ENCODE results near the gene RABEP2.
"Not testable (repeated sequence)": the region's sequence is repeated elsewhere in the genome, so short reads cannot be mapped to it uniquely, and the experiment has no call there.

Gene RABEP2

DNA sequence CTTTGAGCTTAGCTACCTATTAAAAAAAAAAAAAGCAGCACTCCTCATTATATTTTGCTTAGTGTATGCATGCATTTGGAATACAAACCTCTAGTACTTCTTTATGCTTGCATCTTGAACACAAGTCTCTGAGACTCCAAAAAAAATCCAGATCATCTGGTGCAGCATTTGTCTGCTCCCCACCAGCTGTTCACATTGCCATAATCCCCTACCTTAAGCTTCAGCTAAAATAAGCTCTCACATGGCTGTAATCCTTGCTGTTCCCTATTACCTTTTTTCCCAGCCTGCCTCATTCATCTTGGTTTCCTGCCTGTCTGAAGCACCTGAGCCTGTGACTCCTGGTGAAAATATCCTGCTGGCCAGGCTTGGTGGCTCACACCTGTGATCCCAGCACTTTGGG, 18.2 kb upstream of the RABEP2 start:
- Histone ChIP-seq H3K18ac (ENCODE audit: low read length) (no peak overlapping the region), H4K8ac (ENCODE audit: low read depth, low read length) (no peak overlapping the region), H2BK5ac (ENCODE audit: low read length) (no peak overlapping the region), H3K27me3 (ENCODE audit: control insufficient read depth in 3 of 3, insufficient read depth in 3 of 3, low read depth in 1 of 3, low read length in 3 of 3) (no peaks in the 10 kb centered on the region), H3K9me3 (replicated peaks in 1 of 2; ENCODE audit: control insufficient read depth in 2 of 2, insufficient read depth in 1 of 2, low read depth in 1 of 2, low read length in 2 of 2) (no peaks in the 10 kb centered on the region), H3K9ac (ENCODE audit: low read depth, low read length, poor library complexity) (no peak overlapping the region), H2BK120ac (ENCODE audit: low read depth, low read length) (no peak overlapping the region), H3K4ac (ENCODE audit: low read length) (no peak overlapping the region), H3K4me1 (ENCODE audit: control insufficient read depth in 2 of 2, insufficient read depth in 1 of 2, low read depth in 1 of 2, low read length in 2 of 2) (peaks cover 5% of the 10 kb centered on the region in 2 donors), H3K23ac (ENCODE audit: low read depth, low read length, poor library complexity) (no peak overlapping the region), H2AK5ac (ENCODE audit: low read depth, low read length) (no peak overlapping the region), H3K79me1 (ENCODE audit: low read depth, low read length) (no peaks in the 10 kb centered on the region), H3K14ac (ENCODE audit: low read length) (no peak overlapping the region), H4K91ac (ENCODE audit: low read depth, low read length, poor library complexity) (no peak overlapping the region), H3K27ac (replicated peaks; ENCODE audit: low read length) (no peak overlapping the region), H3K36me3 (replicated peaks in 1 of 2; ENCODE audit: control insufficient read depth in 2 of 2, insufficient read depth in 2 of 2, low read length in 2 of 2) (no peaks in the 10 kb centered on the region), H3K4me3 (ENCODE audit: low read length in 2 of 2) (no peak overlapping the region), H2AFZ (ENCODE audit: low read length) (no peak overlapping the region), H2BK15ac (ENCODE audit: low read length) (no peak overlapping the region), H3K4me2 (ENCODE audit: insufficient read depth, low read length, poor library complexity, severe bottlenecking) (no peak overlapping the region), H2BK12ac (ENCODE audit: low read length) (no peak overlapping the region)
- DNase-seq (ENCODE audit: low spot score) = no peak

DNA sequence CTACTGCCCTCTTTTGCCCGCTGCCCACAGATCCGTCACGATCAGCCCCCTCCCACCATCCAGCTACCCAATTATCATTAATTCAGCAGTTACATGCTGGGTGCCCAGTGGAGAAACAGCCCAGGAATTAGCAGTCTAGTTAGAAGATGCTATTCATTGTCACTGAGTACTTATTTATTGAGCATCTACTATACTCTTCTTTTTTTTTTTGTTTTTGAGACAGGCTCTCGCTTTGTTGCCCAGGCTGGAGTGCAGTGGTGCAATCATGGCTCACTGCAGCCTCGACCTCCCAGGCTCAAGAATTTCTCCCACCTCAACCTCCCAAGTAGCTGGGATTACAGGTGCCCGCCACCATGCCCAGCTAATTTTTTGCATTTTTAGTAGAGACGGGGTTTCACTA, 14.8 kb upstream of the RABEP2 start:
- H3K18ac ChIP-seq (ENCODE audit: low read length); H3K23ac ChIP-seq (ENCODE audit: low read depth, low read length, poor library complexity); H2BK5ac ChIP-seq (ENCODE audit: low read length); H2BK12ac ChIP-seq (ENCODE audit: low read length); H3K9me3 ChIP-seq (replicated peaks in 1 of 2; ENCODE audit: control insufficient read depth in 2 of 2, insufficient read depth in 1 of 2, low read depth in 1 of 2, low read length in 2 of 2); H2AFZ ChIP-seq (ENCODE audit: low read length); H3K9ac ChIP-seq (ENCODE audit: low read depth, low read length, poor library complexity); H3K79me1 ChIP-seq (ENCODE audit: low read depth, low read length); H3K27me3 ChIP-seq (ENCODE audit: control insufficient read depth in 3 of 3, insufficient read depth in 3 of 3, low read depth in 1 of 3, low read length in 3 of 3); H3K14ac ChIP-seq (ENCODE audit: low read length); H3K36me3 ChIP-seq (replicated peaks in 1 of 2; ENCODE audit: control insufficient read depth in 2 of 2, insufficient read depth in 2 of 2, low read length in 2 of 2); H3K4me1 ChIP-seq (ENCODE audit: control insufficient read depth in 2 of 2, insufficient read depth in 1 of 2, low read depth in 1 of 2, low read length in 2 of 2); H3K4ac ChIP-seq (ENCODE audit: low read length); H2BK15ac ChIP-seq (ENCODE audit: low read length); H3K4me3 ChIP-seq (ENCODE audit: low read length in 2 of 2); DNase-seq (ENCODE audit: low spot score); H4K91ac ChIP-seq (ENCODE audit: low read depth, low read length, poor library complexity); H2BK120ac ChIP-seq (ENCODE audit: low read depth, low read length); H3K4me2 ChIP-seq (ENCODE audit: insufficient read depth, low read length, poor library complexity, severe bottlenecking); H4K8ac ChIP-seq (ENCODE audit: low read depth, low read length); H3K27ac ChIP-seq (replicated peaks; ENCODE audit: low read length); H2AK5ac ChIP-seq (ENCODE audit: low read depth, low read length): not testable (repeated sequence)
- no CpG with 5 or more reads among the region's 7 CpGs for WGBS, 2 donors (ENCODE audit: extremely low coverage in 2 of 2, insufficient read length in 2 of 2, insufficient replicate concordance in 1 of 2)

DNA sequence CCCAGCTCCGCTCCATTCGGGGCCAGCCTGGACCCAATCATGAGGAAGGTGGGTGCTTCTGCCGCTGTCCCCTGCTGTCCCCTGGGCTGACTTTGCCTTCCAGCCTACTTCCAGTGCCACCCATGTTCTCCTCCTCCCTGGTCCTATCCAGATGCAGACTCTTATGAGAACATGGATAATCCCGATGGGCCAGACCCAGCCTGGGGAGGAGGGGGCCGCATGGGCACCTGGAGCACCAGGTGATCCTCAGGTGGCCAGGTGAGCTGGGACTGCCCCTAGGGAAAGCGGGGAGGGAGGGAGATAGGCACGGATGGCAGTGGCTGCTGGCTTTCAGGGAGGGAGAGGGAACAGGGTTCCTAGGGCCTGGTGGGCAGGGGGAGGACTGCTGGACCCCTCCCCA, 13.7 kb upstream of the RABEP2 start:
- Histone ChIP-seq H2AK5ac (ENCODE audit: low read depth, low read length) (peak overlapping the region; percentile 61), H2BK120ac (ENCODE audit: low read depth, low read length) (no peak overlapping the region), H3K4ac (ENCODE audit: low read length) (peak overlapping the region; percentile 68), H3K4me1 (ENCODE audit: control insufficient read depth in 2 of 2, insufficient read depth in 1 of 2, low read depth in 1 of 2, low read length in 2 of 2) (no peaks in the 10 kb centered on the region), H3K79me1 (ENCODE audit: low read depth, low read length) (no peaks in the 10 kb centered on the region), H3K9ac (ENCODE audit: low read depth, low read length, poor library complexity) (no peak overlapping the region), H3K9me3 (replicated peaks in 1 of 2; ENCODE audit: control insufficient read depth in 2 of 2, insufficient read depth in 1 of 2, low read depth in 1 of 2, low read length in 2 of 2) (no peaks in the 10 kb centered on the region), H4K91ac (ENCODE audit: low read depth, low read length, poor library complexity) (peak overlapping the region; percentile 39), H2BK15ac (ENCODE audit: low read length) (peak overlapping the region; percentile 54), H3K18ac (ENCODE audit: low read length) (peak overlapping the region; percentile 67), H3K36me3 (replicated peaks in 1 of 2; ENCODE audit: control insufficient read depth in 2 of 2, insufficient read depth in 2 of 2, low read length in 2 of 2) (no peaks in the 10 kb centered on the region), H4K8ac (ENCODE audit: low read depth, low read length) (no peak overlapping the region), H2BK12ac (ENCODE audit: low read length) (no peak overlapping the region), H2BK5ac (ENCODE audit: low read length) (no peak overlapping the region), H3K4me3 (ENCODE audit: low read length in 2 of 2) (no peak overlapping the region), H3K27me3 (ENCODE audit: control insufficient read depth in 3 of 3, insufficient read depth in 3 of 3, low read depth in 1 of 3, low read length in 3 of 3) (no peaks in the 10 kb centered on the region), H3K23ac (ENCODE audit: low read depth, low read length, poor library complexity) (peak overlapping the region; percentile 67), H3K4me2 (ENCODE audit: insufficient read depth, low read length, poor library complexity, severe bottlenecking) (no peak overlapping the region), H3K27ac (replicated peaks; ENCODE audit: low read length) (no peak overlapping the region), H3K14ac (ENCODE audit: low read length) (no peak overlapping the region), H2AFZ (ENCODE audit: low read length) (no peak overlapping the region)
- no CpG with 5 or more reads among the region's 7 CpGs for WGBS, 2 donors (ENCODE audit: extremely low coverage in 2 of 2, insufficient read length in 2 of 2, insufficient replicate concordance in 1 of 2)
- no peak for DNase-seq (ENCODE audit: low spot score)

DNA sequence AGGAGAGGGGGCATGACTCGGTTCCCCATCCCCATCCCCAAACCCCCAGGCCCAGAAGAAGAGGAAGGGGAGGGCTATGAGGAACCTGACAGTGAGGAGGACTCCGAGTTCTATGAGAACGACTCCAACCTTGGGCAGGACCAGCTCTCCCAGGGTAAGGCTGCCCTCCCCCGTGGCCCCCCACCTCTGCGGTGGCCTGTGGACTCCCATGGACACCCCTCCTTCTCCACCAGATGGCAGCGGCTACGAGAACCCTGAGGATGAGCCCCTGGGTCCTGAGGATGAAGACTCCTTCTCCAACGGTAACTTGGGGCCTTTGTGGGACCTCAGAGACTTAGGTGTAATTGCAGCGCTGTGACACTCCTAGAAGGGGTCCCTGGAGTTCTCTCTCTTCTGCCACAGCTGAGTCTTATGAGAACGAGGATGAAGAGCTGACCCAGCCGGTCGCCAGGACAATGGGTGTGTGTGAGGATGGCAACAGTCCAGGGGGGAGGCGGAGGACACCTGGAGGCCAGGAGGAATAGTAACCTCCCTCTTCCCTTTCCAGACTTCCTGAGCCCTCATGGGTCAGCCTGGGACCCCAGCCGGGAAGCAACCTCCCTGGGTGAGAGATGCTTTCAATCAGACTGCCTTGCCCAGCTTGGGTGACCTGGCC, 12.3 kb upstream of the RABEP2 start:
- no peak overlapping the region for H4K8ac ChIP-seq (ENCODE audit: low read depth, low read length)
- no peaks in the 10 kb centered on the region for H3K27me3 ChIP-seq (ENCODE audit: control insufficient read depth in 3 of 3, insufficient read depth in 3 of 3, low read depth in 1 of 3, low read length in 3 of 3)
- H2BK15ac ChIP-seq (ENCODE audit: low read length) = peak overlapping the region; percentile 82
- H4K91ac ChIP-seq (ENCODE audit: low read depth, low read length, poor library complexity) = no peak overlapping the region
- H3K4me1 ChIP-seq (ENCODE audit: control insufficient read depth in 2 of 2, insufficient read depth in 1 of 2, low read depth in 1 of 2, low read length in 2 of 2) = no peaks in the 10 kb centered on the region
- H3K14ac ChIP-seq (ENCODE audit: low read length) = no peak overlapping the region
- WGBS, 2 donors (ENCODE audit: extremely low coverage in 2 of 2, insufficient read length in 2 of 2, insufficient replicate concordance in 1 of 2) = no CpG with 5 or more reads among the region's 14 CpGs
- no peak overlapping the region for H2BK5ac ChIP-seq (ENCODE audit: low read length)
- no peak overlapping the region for H3K4ac ChIP-seq (ENCODE audit: low read length)
- H2BK120ac ChIP-seq (ENCODE audit: low read depth, low read length) = peak overlapping the region; percentile 11
- no peak overlapping the region for H2BK12ac ChIP-seq (ENCODE audit: low read length)
- H3K9me3 ChIP-seq (replicated peaks in 1 of 2; ENCODE audit: control insufficient read depth in 2 of 2, insufficient read depth in 1 of 2, low read depth in 1 of 2, low read length in 2 of 2) = no peaks in the 10 kb centered on the region
- peak overlapping the region; percentile 92 for H2AK5ac ChIP-seq (ENCODE audit: low read depth, low read length)
- no peak overlapping the region for H3K4me3 ChIP-seq (ENCODE audit: low read length in 2 of 2)
- DNase-seq (ENCODE audit: low spot score) = no peak
- no peak overlapping the region for H2AFZ ChIP-seq (ENCODE audit: low read length)
- no peaks in the 10 kb centered on the region for H3K79me1 ChIP-seq (ENCODE audit: low read depth, low read length)
- H3K23ac ChIP-seq (ENCODE audit: low read depth, low read length, poor library complexity) = no peak overlapping the region
- H3K27ac ChIP-seq (replicated peaks; ENCODE audit: low read length) = no peak overlapping the region
- H3K4me2 ChIP-seq (ENCODE audit: insufficient read depth, low read length, poor library complexity, severe bottlenecking) = no peak overlapping the region
- H3K18ac ChIP-seq (ENCODE audit: low read length) = peak overlapping the region; percentile 57
- no peak overlapping the region for H3K9ac ChIP-seq (ENCODE audit: low read depth, low read length, poor library complexity)
- no peaks in the 10 kb centered on the region for H3K36me3 ChIP-seq (replicated peaks in 1 of 2; ENCODE audit: control insufficient read depth in 2 of 2, insufficient read depth in 2 of 2, low read length in 2 of 2)
